Dendritic cell treated with granulocyte-macrophage colony-stimulating factor and Interleukin-4, amounts not matched to agents 40 ng/mL and 50 ng/mL, for 4 days (primary cell): Measurements from ENCODE around the gene PNCK.

Experiments used
- H3K27ac Mint-ChIP-seq: one replicate; pipeline ENCODE4 v1.8.0; 2022; ENCODE audit warnings: mild to moderate bottlenecking, mixed read lengths
- H3K27me3 Mint-ChIP-seq: one replicate; pipeline ENCODE4 v1.8.0; 2022; ENCODE audit warnings: mild to moderate bottlenecking, mixed read lengths
- H3K36me3 Mint-ChIP-seq: one replicate; pipeline ENCODE4 v1.8.0; 2022; ENCODE audit warnings: low read depth, mixed read lengths
- H3K4me1 Mint-ChIP-seq: one replicate; pipeline ENCODE4 v1.8.0; 2022; ENCODE audit warnings: low read depth, mixed read lengths
- H3K4me3 Mint-ChIP-seq: one replicate; pipeline ENCODE4 v1.8.0; 2022; ENCODE audit warnings: mild to moderate bottlenecking, moderate library complexity, mixed read lengths
- H3K9me3 Mint-ChIP-seq: one replicate; pipeline ENCODE4 v1.8.0; 2022; ENCODE audit warnings: mixed read lengths
- intact Hi-C: fragments of 100-400 bp; cut with micrococcal nuclease; formaldehyde crosslinking; loops from one replicate; pipeline ENCODE4 v1.15.0; 2022

The PNCK gene

DNA sequence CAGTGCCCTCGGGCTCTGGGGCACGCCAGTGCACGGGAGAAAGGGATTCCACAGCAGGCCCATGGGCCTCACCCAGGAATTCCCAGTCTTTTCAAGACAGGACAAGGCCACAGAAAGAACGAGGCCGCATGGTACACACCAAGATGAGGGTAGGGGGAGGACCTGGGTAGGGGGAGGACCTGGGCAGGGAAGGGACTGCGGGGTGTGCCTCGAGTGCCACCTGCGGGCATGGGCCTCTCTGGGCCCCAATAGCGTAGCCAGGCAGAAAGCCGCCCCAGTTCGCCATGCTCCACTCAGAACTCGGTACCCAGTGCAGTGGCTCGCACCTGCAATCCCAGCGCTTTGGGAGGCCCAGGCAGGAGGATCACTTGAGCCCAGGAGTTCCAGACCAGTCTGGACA lies 40.6 kb downstream of the PNCK start:
- no peak overlapping the region for H3K27ac Mint-ChIP-seq
- H3K27me3 Mint-ChIP-seq = peaks cover 23% of the 10 kb centered on the region
- no peaks in the 10 kb centered on the region for H3K9me3 Mint-ChIP-seq
- no peaks in the 10 kb centered on the region for H3K36me3 Mint-ChIP-seq
- no peak overlapping the region for H3K4me3 Mint-ChIP-seq
- no peaks in the 10 kb centered on the region for H3K4me1 Mint-ChIP-seq
- intact Hi-C loops = no loop called here

DNA sequence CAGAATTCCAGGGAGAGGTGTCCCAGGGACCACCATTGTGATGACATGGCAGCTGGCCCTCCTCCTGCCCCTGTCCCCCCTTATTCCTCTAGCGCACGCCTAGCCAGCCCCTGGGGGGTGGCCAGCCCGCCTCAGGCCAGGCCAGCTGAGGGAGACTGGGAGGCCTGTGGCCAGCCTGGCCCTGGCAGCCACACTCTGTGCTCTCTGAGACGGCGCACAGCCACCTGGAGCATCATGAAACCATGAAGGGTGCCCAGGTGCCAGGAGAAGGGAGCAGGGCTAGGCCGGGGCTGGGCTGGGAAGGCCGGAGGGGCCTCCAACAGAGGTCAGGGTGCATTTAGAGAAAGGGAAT lies 41.0 kb downstream of the PNCK start:
- intact Hi-C loops = no loop called here
- Mint-ChIP-seq H3K27ac (no peak overlapping the region), H3K27me3 (peaks cover 21% of the 10 kb centered on the region), H3K36me3 (no peaks in the 10 kb centered on the region), H3K4me1 (no peaks in the 10 kb centered on the region), H3K9me3 (no peaks in the 10 kb centered on the region), H3K4me3 (no peak overlapping the region)

DNA sequence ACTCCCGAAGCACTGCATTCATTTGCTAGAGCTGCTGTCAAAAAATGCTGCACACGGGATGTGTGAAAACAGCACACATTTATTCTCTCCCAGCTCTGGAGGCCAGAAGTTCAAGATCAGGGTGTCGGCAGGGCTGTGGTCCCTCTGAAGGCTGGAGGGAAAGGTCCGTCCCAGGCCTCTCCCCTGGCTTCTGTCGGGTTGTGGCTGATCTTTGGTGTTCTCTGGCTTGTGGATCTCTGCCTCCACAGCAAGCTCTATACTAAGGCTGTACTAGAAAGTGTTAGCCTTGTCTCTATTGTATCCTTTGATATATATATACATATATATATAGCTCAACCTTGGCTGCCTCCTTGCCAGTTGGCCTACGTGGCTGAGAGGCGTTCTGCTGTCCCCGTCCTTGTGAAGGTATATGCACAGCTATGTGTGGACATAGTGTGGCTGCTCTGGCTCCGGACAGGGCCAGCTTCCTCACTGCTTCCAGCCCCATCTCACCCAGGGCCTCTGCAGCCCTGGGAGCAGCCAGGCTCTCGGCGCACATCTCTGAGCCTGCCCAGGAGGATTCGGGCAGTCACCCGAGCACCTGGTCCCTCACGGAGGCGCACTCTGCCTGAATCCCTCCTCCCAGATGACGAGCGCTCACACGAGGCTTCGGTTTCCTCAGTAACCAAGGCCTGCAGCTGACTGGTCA lies 41.6 kb downstream of the PNCK start:
- H3K27me3 Mint-ChIP-seq = peaks cover 18% of the 10 kb centered on the region
- no peaks in the 10 kb centered on the region for H3K4me1 Mint-ChIP-seq
- H3K9me3 Mint-ChIP-seq = no peaks in the 10 kb centered on the region
- H3K36me3 Mint-ChIP-seq = no peaks in the 10 kb centered on the region
- H3K27ac Mint-ChIP-seq = no peak overlapping the region
- H3K4me3 Mint-ChIP-seq = no peak overlapping the region
- intact Hi-C loops = no loop called here

DNA sequence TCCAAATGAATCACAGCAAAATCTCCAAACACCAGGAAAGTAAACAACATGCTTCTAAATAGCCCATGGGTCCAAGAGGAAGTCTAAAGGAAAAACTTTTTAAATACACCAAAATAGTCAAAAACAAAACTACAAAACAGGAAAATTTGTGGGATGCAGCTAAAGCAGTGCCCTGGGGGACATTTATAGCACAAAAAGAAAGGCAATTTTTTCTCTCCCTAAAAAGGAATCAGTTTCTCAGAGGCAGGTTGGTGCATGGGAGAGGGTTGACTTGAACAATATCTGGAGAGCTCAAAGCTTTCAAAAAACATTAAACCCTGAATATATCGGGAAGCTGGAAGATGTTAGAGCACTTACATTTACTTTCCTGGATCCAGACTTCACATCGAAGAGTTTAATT lies 42.3 kb downstream of the PNCK start:
- H3K36me3 Mint-ChIP-seq = no peaks in the 10 kb centered on the region
- intact Hi-C loops = no loop called here
- no peak overlapping the region for H3K4me3 Mint-ChIP-seq
- H3K27me3 Mint-ChIP-seq = peaks cover 16% of the 10 kb centered on the region
- H3K9me3 Mint-ChIP-seq = no peaks in the 10 kb centered on the region
- H3K4me1 Mint-ChIP-seq = no peaks in the 10 kb centered on the region
- H3K27ac Mint-ChIP-seq = no peak overlapping the region

DNA sequence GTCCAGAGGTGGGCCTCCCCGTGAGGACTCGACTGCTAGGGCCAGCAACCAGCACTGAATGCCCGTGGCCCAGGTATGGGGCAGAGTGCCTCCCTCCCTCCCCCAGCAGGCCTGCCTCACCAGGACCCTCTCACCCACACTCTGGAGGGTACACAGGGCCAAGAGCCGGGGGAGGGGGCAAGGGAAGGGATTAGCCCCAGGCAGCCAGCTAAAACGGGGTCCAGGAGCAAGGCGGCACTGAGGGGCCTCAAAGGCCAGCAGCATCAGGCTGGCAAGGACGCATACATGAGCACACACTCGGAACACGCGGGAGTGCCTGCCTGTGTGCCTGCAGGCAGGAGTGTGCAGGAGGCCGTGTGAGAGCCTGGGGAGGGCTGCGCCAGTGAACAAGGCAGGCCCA lies 44.9 kb downstream of the PNCK start:
- Mint-ChIP-seq H3K36me3 (no peaks in the 10 kb centered on the region), H3K4me3 (no peak overlapping the region), H3K27ac (no peak overlapping the region), H3K9me3 (no peaks in the 10 kb centered on the region), H3K4me1 (no peaks in the 10 kb centered on the region), H3K27me3 (peaks cover 14% of the 10 kb centered on the region)
- intact Hi-C loops = no loop called here

DNA sequence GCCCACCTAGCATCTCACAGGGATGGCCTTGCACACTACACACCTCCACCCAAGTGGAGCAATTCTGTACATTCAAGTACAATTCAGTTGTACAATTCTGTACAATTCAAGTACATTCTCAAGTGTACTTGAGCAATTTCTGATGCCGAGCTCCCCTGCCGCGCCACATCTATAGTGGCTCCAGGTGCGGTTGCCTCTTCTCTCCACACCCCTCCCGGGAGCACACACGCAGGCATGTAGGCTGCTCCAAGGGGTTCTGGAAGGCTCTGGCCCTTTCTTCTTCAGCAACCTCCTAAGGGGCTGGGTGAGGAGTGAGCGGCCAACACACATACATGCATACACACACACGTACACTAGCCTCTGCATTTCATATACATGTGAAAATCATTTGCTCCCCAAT lies 45.5 kb downstream of the PNCK start:
- Mint-ChIP-seq H3K36me3 (no peaks in the 10 kb centered on the region), H3K4me1 (no peaks in the 10 kb centered on the region), H3K4me3 (no peak overlapping the region), H3K9me3 (no peaks in the 10 kb centered on the region), H3K27ac (no peak overlapping the region), H3K27me3 (peaks cover 17% of the 10 kb centered on the region)
- intact Hi-C loops = no loop called here

DNA sequence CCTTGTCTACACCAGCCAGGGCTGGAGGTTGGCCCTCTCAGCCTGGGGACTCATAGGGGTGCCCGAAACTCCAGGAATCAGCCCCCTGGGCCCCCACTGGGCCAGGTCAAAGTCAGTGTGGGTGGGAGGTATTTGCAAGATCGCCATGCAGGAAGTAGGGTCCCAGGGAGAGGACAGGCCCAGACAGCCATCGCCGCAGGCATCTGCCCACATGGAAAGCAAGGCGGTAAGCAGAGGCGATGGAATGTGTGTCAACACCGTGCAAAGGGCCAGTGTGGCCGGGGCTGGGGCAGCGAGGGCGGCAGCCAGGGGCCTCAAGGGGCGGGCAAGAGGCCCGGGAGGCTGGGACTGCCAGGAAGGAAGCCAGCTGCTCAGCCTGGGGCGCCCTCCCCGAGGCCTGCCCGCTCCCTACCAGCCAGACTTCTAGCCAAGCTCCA lies 45.9 kb downstream of the PNCK start:
- Mint-ChIP-seq H3K36me3 (no peaks in the 10 kb centered on the region), H3K27ac (no peak overlapping the region), H3K27me3 (peaks cover 20% of the 10 kb centered on the region), H3K9me3 (no peaks in the 10 kb centered on the region), H3K4me3 (no peak overlapping the region), H3K4me1 (no peaks in the 10 kb centered on the region)
- intact Hi-C loops = no loop called here

DNA sequence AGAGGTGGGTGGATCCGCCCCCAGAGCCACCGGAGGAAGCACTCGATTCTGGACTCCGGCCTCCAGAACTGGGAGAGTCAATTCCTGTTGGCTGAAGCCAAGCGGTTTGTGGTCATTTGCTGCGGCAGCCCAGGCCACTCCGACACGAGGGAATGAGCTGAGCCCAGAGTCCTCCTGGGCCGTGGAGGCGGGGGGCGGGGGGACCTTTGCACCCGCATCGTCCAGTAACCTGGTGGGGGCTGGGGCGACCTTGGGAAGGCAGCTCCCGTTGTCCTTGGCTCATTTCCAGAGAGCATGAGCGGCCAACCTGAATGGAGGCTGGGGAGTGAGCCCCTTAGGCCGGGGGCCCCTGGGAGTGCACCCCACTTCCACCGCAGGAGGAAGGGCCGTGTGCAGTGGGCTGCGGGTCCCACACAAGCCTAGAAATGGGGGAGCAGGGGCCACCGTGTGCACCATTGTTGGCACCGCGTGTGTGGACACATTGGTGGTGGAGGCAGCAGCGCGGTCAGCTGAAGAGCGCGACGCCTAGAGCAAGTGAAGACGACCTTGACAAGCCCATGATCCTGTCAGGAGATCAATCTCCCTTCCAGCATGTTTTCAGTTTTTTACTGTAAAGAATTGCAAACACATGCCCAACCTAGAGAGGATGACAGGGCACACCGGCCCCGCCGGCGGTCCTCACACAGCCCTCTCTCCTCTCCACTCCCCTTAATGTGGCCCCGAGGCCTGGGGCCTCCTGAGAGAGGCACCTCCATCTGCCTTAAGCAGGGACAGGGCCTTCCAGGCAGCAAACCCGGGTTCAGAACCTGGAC lies 46.5 kb downstream of the PNCK start:
- H3K27me3 Mint-ChIP-seq = peaks cover 23% of the 10 kb centered on the region
- intact Hi-C loops = no loop called here
- no peaks in the 10 kb centered on the region for H3K4me1 Mint-ChIP-seq
- no peaks in the 10 kb centered on the region for H3K9me3 Mint-ChIP-seq
- H3K27ac Mint-ChIP-seq = no peak overlapping the region
- no peak overlapping the region for H3K4me3 Mint-ChIP-seq
- H3K36me3 Mint-ChIP-seq = no peaks in the 10 kb centered on the region

DNA sequence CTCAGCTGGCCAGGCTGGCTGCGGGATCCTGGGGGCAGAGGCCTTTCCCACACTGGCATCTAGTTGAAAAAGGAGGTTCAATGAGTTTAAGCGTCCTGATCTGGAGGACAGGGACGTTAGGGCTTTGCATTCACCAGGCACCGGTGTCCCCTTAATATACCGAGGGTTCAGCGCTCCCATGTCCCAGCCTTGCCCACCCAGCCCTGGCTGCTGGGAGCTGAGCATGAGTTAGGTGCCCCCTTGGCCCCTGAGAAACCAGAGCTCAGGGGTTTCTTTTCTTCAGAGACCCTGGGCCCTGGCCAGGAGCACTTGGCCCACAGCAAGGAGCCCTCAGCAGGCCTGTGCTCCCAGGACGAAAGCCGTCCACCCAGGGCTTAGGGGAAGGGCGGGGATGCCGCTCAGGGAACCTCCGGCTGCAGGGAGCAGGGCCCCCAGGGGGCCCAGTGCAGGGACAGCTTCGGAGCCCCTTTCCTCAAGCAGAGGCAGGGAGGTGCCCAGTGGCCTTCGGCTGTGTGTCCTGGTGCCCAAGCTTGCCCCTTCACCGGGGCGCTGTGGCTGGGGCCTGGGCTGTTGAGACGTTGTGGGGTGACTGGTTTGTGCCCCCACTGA lies 47.5 kb downstream of the PNCK start:
- Mint-ChIP-seq H3K27ac (no peak overlapping the region), H3K4me1 (no peaks in the 10 kb centered on the region)
- intact Hi-C loops = no loop called here

DNA sequence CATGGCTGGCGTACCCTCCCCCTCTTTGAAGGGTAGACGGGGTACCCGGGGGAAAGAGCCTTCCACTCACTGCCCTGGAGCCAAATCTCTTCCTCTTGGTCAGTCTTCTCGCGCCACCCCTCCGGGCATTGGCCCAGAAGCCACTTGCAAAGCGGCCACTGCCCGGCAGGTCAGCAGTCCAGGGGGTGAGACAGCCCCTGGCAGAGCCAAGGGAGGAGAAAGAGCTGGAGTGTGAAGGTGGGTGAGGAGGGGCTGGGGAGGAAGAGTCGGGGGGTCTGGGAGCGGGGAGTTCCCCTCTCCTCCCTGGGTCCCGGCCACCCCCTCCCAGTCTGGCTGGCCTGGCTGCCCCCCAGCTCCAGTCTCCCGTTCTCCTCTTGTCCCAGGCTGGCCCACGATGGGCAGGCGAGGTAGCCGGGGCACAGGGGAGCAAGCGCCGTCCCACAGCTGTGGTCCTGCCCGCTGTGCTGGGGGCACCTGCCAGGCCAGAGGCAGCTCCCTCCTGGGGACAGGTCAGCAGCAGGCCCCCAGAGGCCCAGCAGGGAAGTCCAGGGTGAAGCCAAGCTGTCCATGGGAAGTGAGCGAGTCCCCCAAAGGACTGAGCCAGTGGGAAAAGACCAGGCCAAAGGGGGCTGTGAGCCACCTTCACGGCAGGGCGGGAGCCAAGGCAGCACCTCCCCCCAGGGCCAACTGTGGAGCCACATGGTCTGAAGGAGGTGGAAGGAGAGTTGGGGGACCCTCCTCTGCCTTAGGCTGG lies 48.2 kb downstream of the PNCK start:
- Mint-ChIP-seq H3K4me3 (no peak overlapping the region), H3K36me3 (no peaks in the 10 kb centered on the region), H3K4me1 (no peaks in the 10 kb centered on the region), H3K27ac (no peak overlapping the region), H3K27me3 (peaks cover 21% of the 10 kb centered on the region), H3K9me3 (no peaks in the 10 kb centered on the region)
- intact Hi-C loops = no loop called here

More for the DNA sequence above, 47.5 kb downstream of the PNCK start:
- peaks cover 25% of the 10 kb centered on the region for H3K27me3 Mint-ChIP-seq
- H3K4me3 Mint-ChIP-seq = no peak overlapping the region
- no peaks in the 10 kb centered on the region for H3K9me3 Mint-ChIP-seq
- H3K36me3 Mint-ChIP-seq = no peaks in the 10 kb centered on the region

DNA sequence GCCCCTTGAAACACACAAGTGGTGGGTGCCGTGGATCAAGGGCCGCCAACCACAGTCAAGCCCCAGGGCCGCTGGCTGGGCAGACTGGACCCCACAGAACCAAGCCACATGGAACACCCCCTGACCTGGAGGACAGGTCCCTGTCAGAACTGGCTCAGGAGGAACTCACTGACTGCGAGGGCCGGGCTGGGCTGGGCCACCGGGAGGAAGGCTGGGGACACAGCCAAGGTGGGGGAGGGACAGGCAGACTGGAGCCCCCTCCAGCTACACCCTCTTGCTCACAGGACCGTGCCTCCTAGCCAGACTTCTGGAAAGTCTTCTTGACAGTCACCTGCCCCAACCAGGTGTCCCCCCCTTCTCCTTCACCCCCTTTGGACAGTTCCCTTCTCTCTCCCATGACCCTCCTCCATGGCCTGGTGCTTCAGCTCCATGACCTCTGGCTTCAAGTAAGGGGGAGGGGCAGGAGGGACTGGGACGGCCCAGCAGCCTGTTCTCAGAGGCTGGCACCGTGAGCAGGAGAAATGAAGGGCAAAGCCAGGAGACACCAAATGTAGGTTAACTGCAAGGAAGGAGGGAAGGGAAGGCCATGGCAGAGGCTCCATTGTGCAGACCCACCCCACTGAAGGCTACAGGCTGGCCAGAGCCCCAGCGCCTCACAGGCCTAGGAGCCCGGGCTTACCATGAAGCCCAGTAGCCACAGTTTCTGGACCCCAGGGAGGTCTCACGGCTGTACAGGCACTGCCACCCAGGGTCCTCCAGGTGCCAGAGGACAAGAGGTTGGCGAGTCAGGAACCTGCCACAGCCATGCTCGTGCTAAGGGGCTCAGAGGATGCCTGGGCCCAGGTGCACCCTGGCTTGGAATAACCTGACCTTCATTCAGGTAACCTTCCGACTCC lies 49.2 kb downstream of the PNCK start:
- Mint-ChIP-seq H3K27me3 (peaks cover 18% of the 10 kb centered on the region), H3K27ac (no peak overlapping the region), H3K36me3 (no peaks in the 10 kb centered on the region), H3K4me1 (no peaks in the 10 kb centered on the region), H3K4me3 (no peak overlapping the region), H3K9me3 (no peaks in the 10 kb centered on the region)
- intact Hi-C loops = no loop called here

DNA sequence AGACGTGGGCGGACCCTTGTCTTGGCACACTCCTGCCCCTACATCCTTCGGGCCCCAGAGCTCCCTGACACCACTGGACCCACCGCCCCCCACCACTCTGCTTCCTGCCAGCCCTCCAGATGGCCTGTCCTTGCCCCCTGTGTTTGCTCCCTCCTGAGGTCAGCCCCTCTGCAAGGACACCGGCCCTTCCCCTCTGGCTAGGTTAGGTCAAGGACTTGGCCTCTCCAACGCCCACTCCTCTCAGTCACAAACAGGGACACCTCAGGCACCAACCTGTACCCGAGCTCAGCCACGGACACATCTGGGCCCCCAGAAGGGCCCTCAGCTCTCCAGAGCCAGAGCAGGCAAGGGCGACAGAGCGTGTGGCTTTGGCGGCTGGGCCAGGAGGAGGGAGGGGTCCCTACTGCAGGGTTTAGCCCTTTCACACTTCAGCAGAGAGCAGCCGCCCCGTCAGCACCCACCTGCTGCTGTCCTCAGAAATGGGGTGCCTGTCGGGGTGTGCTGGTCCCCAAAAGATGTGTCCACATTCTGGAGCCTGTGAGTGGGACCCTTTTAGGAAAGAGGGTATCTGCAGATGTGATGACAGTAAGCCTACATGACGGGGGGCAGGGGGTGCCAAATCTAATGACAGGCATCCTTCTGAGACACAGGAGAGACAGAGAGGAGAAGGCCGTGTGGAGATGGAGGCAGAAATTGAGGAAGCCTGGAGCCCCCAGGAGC lies 50.1 kb downstream of the PNCK start:
- Mint-ChIP-seq H3K4me1 (no peaks in the 10 kb centered on the region), H3K27me3 (peaks cover 16% of the 10 kb centered on the region), H3K9me3 (no peaks in the 10 kb centered on the region), H3K4me3 (no peak overlapping the region), H3K36me3 (no peaks in the 10 kb centered on the region), H3K27ac (no peak overlapping the region)
- intact Hi-C loops = no loop called here
